ENCODE measurements around the gene KIAA1217. TPM values are rescaled to one million over a fixed set of nuclear protein-coding genes. Genes with fewer than 3 reads are reported as not detected.
A peak's percentile ranks its signal among the peaks of the same experiment; 100 is the strongest.
"Not testable (repeated sequence)": the region's sequence is repeated elsewhere in the genome, so short reads cannot be mapped to it uniquely, and the experiment has no call there.

Gene KIAA1217
- total and polyA plus RNA-seq, 9 donors = 18.8 to 39.7 (median 21.8) TPM

- H3K27ac ChIP-seq (ENCODE audit: low read length); H3K4me1 ChIP-seq (ENCODE audit: control insufficient read depth, insufficient read depth, low read length); DNase-seq; H3K9me3 ChIP-seq (replicated peaks; ENCODE audit: control insufficient read depth, low read depth, low read length); H3K4me3 ChIP-seq (ENCODE audit: low read length); H3K36me3 ChIP-seq (ENCODE audit: control insufficient read depth, insufficient read depth, low read length); H3K27me3 ChIP-seq (ENCODE audit: control insufficient read depth, insufficient read depth, low read length): not testable (repeated sequence)
- no CpG with 5 or more reads among the region's 2 CpGs for WGBS (ENCODE audit: insufficient coverage)
These were observed 237.0 kb downstream of the KIAA1217 start for GRCh38 chr10:24445958-24446357.

- Histone ChIP-seq H3K4me3 (ENCODE audit: low read length) (no peak overlapping the region), H3K36me3 (ENCODE audit: control insufficient read depth, insufficient read depth, low read length) (no peaks in the 10 kb centered on the region), H3K27me3 (ENCODE audit: control insufficient read depth, insufficient read depth, low read length) (no peaks in the 10 kb centered on the region), H3K9me3 (replicated peaks; ENCODE audit: control insufficient read depth, low read depth, low read length) (no peaks in the 10 kb centered on the region), H3K27ac (ENCODE audit: low read length) (no peak overlapping the region), H3K4me1 (ENCODE audit: control insufficient read depth, insufficient read depth, low read length) (no peaks in the 10 kb centered on the region)
- DNase-seq = no peak
- WGBS (ENCODE audit: insufficient coverage) = 92% methylated on average over 5 of the region's 6 CpGs
These were observed 237.8 kb downstream of the KIAA1217 start for GRCh38 chr10:24446739-24447138.

- no peak for DNase-seq
- Histone ChIP-seq H3K36me3 (ENCODE audit: control insufficient read depth, insufficient read depth, low read length) (no peaks in the 10 kb centered on the region), H3K4me1 (ENCODE audit: control insufficient read depth, insufficient read depth, low read length) (peaks cover 3% of the 10 kb centered on the region), H3K4me3 (ENCODE audit: low read length) (no peak overlapping the region), H3K27me3 (ENCODE audit: control insufficient read depth, insufficient read depth, low read length) (no peaks in the 10 kb centered on the region), H3K27ac (ENCODE audit: low read length) (peak overlapping the region; percentile 37), H3K9me3 (replicated peaks; ENCODE audit: control insufficient read depth, low read depth, low read length) (no peaks in the 10 kb centered on the region)
- no CpG with 5 or more reads among the region's 3 CpGs for WGBS (ENCODE audit: insufficient coverage)
These were observed 239.5 kb downstream of the KIAA1217 start for GRCh38 chr10:24448351-24448999.

- Histone ChIP-seq H3K4me1 (ENCODE audit: control insufficient read depth, insufficient read depth, low read length) (peaks cover 3% of the 10 kb centered on the region), H3K27ac (ENCODE audit: low read length) (peak overlapping the region; percentile 57), H3K9me3 (replicated peaks; ENCODE audit: control insufficient read depth, low read depth, low read length) (no peaks in the 10 kb centered on the region), H3K4me3 (ENCODE audit: low read length) (peak overlapping the region; percentile 5), H3K27me3 (ENCODE audit: control insufficient read depth, insufficient read depth, low read length) (no peaks in the 10 kb centered on the region), H3K36me3 (ENCODE audit: control insufficient read depth, insufficient read depth, low read length) (no peaks in the 10 kb centered on the region)
- peak; percentile 81 for DNase-seq
- WGBS (ENCODE audit: insufficient coverage) = no CpG with 5 or more reads among the region's 5 CpGs
These were observed 240.4 kb downstream of the KIAA1217 start for GRCh38 chr10:24449321-24449740.

- peaks cover 3% of the 10 kb centered on the region for H3K4me1 ChIP-seq (ENCODE audit: control insufficient read depth, insufficient read depth, low read length)
- no CpG with 5 or more reads among the region's 3 CpGs for WGBS (ENCODE audit: insufficient coverage)
These were observed 240.9 kb downstream of the KIAA1217 start for GRCh38 chr10:24449769-24450310.

GRCh38 chr10:24451325-24451820 is 242.4 kb downstream of the KIAA1217 start:
- Histone ChIP-seq H3K27ac (ENCODE audit: low read length) (peak overlapping the region; percentile 8), H3K36me3 (ENCODE audit: control insufficient read depth, insufficient read depth, low read length) (no peaks in the 10 kb centered on the region), H3K27me3 (ENCODE audit: control insufficient read depth, insufficient read depth, low read length) (no peaks in the 10 kb centered on the region), H3K9me3 (replicated peaks; ENCODE audit: control insufficient read depth, low read depth, low read length) (no peaks in the 10 kb centered on the region), H3K4me1 (ENCODE audit: control insufficient read depth, insufficient read depth, low read length) (peaks cover 5% of the 10 kb centered on the region), H3K4me3 (ENCODE audit: low read length) (no peak overlapping the region)
- no peak for DNase-seq
- WGBS (ENCODE audit: insufficient coverage) = no CpG with 5 or more reads among the region's 4 CpGs

More at GRCh38 chr10:24449769-24450310, 240.9 kb downstream of the KIAA1217 start:
- H3K9me3 ChIP-seq (replicated peaks; ENCODE audit: control insufficient read depth, low read depth, low read length) = no peaks in the 10 kb centered on the region
- no peaks in the 10 kb centered on the region for H3K36me3 ChIP-seq (ENCODE audit: control insufficient read depth, insufficient read depth, low read length)
- peak overlapping the region; percentile 5 for H3K4me3 ChIP-seq (ENCODE audit: low read length)
- no peak for DNase-seq
- H3K27me3 ChIP-seq (ENCODE audit: control insufficient read depth, insufficient read depth, low read length) = no peaks in the 10 kb centered on the region
- H3K27ac ChIP-seq (ENCODE audit: low read length) = peak overlapping the region; percentile 57

- no peak overlapping the region for H3K27ac ChIP-seq (ENCODE audit: low read length)
- 87% methylated on average over 6 of the region's 8 CpGs for WGBS (ENCODE audit: insufficient coverage)
- no peaks in the 10 kb centered on the region for H3K27me3 ChIP-seq (ENCODE audit: control insufficient read depth, insufficient read depth, low read length)
- peaks cover 7% of the 10 kb centered on the region for H3K4me1 ChIP-seq (ENCODE audit: control insufficient read depth, insufficient read depth, low read length)
- no peak for DNase-seq
- H3K4me3 ChIP-seq (ENCODE audit: low read length) = no peak overlapping the region
- no peaks in the 10 kb centered on the region for H3K9me3 ChIP-seq (replicated peaks; ENCODE audit: control insufficient read depth, low read depth, low read length)
- H3K36me3 ChIP-seq (ENCODE audit: control insufficient read depth, insufficient read depth, low read length) = no peaks in the 10 kb centered on the region
These were observed 243.1 kb downstream of the KIAA1217 start for GRCh38 chr10:24452030-24452429.

- Histone ChIP-seq H3K27ac (ENCODE audit: low read length) (peak overlapping the region; percentile 38), H3K36me3 (ENCODE audit: control insufficient read depth, insufficient read depth, low read length) (no peaks in the 10 kb centered on the region), H3K4me1 (ENCODE audit: control insufficient read depth, insufficient read depth, low read length) (peaks cover 18% of the 10 kb centered on the region), H3K9me3 (replicated peaks; ENCODE audit: control insufficient read depth, low read depth, low read length) (no peaks in the 10 kb centered on the region), H3K4me3 (ENCODE audit: low read length) (no peak overlapping the region), H3K27me3 (ENCODE audit: control insufficient read depth, insufficient read depth, low read length) (no peaks in the 10 kb centered on the region)
- peak; percentile 59 for DNase-seq
These were observed 244.5 kb downstream of the KIAA1217 start for GRCh38 chr10:24453404-24453830.

- no peak overlapping the region for H3K4me3 ChIP-seq (ENCODE audit: low read length)
- H3K4me1 ChIP-seq (ENCODE audit: control insufficient read depth, insufficient read depth, low read length) = peaks cover 18% of the 10 kb centered on the region
- no peak overlapping the region for H3K27ac ChIP-seq (ENCODE audit: low read length)
- no CpG with 5 or more reads among the region's 4 CpGs for WGBS (ENCODE audit: insufficient coverage)
- no peaks in the 10 kb centered on the region for H3K9me3 ChIP-seq (replicated peaks; ENCODE audit: control insufficient read depth, low read depth, low read length)
- DNase-seq = no peak
- H3K27me3 ChIP-seq (ENCODE audit: control insufficient read depth, insufficient read depth, low read length) = no peaks in the 10 kb centered on the region
- H3K36me3 ChIP-seq (ENCODE audit: control insufficient read depth, insufficient read depth, low read length) = no peaks in the 10 kb centered on the region
These were observed 245.0 kb downstream of the KIAA1217 start for GRCh38 chr10:24453973-24454372.

GRCh38 chr10:24455447-24455846 is 246.5 kb downstream of the KIAA1217 start:
- Histone ChIP-seq H3K4me3 (ENCODE audit: low read length) (no peak overlapping the region), H3K9me3 (replicated peaks; ENCODE audit: control insufficient read depth, low read depth, low read length) (no peaks in the 10 kb centered on the region), H3K27me3 (ENCODE audit: control insufficient read depth, insufficient read depth, low read length) (no peaks in the 10 kb centered on the region), H3K27ac (ENCODE audit: low read length) (no peak overlapping the region), H3K36me3 (ENCODE audit: control insufficient read depth, insufficient read depth, low read length) (no peaks in the 10 kb centered on the region), H3K4me1 (ENCODE audit: control insufficient read depth, insufficient read depth, low read length) (peaks cover 20% of the 10 kb centered on the region)
- no peak for DNase-seq
- WGBS (ENCODE audit: insufficient coverage) = no CpG with 5 or more reads among the region's 4 CpGs
